GM06990 (cell line): ENCODE measurements around the gene MAP3K5.

Source experiments
- DNase-seq: peaks from one replicate; pipeline ENCODE4 v3.0.0-alpha.2; 2011; ENCODE audit not compliant: insufficient read length; ENCODE audit errors: extremely low read depth
- H3K27me3 ChIP-seq: replicated peaks from 2 replicates; pipeline ENCODE4 v1.6.0; 2011; ENCODE audit warnings: low read length; ENCODE audit not compliant: control insufficient read depth, insufficient read depth
- H3K36me3 ChIP-seq: 2 replicates; pipeline ENCODE4 v1.5.1; 2011; ENCODE audit warnings: low read length; ENCODE audit not compliant: control insufficient read depth, insufficient read depth
- H3K4me3 ChIP-seq: replicated peaks from 2 replicates; pipeline ENCODE4 v1.5.1; 2011; ENCODE audit warnings: low read depth, mild to moderate bottlenecking, control low read depth, low read length
- CTCF ChIP-seq: IDR thresholded peaks from 2 replicates; pipeline ENCODE4 v1.5.1; 2011; ENCODE audit warnings: low read length, control low read depth, mild to moderate bottlenecking, inconsistent platforms; ENCODE audit not compliant: insufficient read depth, poor library complexity, severe bottlenecking

Gene MAP3K5

DNA sequence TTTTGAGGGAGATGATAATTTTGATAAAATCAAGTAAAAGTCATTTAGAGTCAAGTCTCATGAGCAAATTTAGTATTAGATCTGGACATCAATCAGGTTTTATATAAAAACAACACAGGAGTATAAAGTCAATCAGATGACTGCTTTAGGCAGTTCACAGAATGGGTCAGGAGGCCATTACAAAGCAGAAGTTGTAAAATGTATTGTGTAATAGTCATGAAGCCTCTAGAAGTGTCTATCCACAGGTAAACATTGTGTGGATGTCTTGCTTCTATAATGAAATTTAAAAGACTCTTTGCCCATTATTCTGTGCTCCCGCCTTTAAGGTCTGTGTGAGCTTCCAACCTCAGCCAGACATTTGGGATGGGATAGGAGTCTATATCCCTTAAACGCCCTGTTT is 270.9 kb downstream of the MAP3K5 start:
- H3K27me3 ChIP-seq = peaks cover 1% of the 10 kb centered on the region; the same call in 1 of the 2 replicates
- TF ChIP-seq CTCF = no peak
- H3K4me3 ChIP-seq = no peak overlapping the region
- no peaks in the 10 kb centered on the region for H3K36me3 ChIP-seq
- DNase-seq = no peak

DNA sequence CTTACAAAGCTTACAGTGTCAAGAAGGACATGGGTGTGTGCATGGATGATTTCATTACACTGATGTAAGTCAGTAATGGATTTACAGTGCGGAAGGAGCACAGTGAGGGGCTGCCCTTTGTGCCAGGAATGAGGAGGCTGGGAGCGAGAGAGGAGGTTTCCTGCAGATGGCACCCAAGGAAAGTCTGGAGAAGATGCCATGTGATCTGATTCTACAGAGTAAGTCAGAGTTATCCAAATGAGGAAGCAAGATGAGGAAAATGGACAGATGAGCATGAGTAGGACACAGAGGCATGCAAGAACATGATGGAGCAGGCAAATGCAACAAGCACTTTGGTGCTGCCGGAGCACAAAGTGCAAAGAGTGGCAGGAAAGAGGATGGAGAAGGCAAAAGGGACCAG is 271.8 kb downstream of the MAP3K5 start:
- TF ChIP-seq CTCF = no peak
- Histone ChIP-seq H3K27me3 (peaks cover 1% of the 10 kb centered on the region; the same call in 1 of the 2 replicates), H3K36me3 (no peaks in the 10 kb centered on the region), H3K4me3 (no peak overlapping the region)
- no peak for DNase-seq

DNA sequence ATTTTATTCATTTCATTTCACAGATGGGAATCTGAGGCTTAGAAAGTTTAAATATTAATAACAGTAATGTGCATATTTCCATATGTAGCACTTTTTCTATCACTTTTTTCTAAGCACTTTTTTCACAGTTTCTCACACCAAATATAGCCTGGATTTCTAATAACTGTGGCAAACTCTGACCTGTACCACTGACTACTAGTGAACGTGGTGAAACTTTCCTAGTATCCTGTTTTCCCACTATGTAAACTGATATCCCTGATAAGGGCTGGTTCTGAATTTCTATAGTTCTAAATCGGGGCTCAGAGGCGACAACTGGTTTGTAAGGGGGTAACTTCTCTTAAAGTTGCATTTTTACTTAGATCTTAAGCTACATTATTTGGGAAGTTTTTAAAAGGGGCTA is 274.7 kb downstream of the MAP3K5 start:
- no peak for DNase-seq
- TF ChIP-seq CTCF = no peak
- Histone ChIP-seq H3K36me3 (no peaks in the 10 kb centered on the region), H3K4me3 (no peak overlapping the region), H3K27me3 (peaks cover 1% of the 10 kb centered on the region)

DNA sequence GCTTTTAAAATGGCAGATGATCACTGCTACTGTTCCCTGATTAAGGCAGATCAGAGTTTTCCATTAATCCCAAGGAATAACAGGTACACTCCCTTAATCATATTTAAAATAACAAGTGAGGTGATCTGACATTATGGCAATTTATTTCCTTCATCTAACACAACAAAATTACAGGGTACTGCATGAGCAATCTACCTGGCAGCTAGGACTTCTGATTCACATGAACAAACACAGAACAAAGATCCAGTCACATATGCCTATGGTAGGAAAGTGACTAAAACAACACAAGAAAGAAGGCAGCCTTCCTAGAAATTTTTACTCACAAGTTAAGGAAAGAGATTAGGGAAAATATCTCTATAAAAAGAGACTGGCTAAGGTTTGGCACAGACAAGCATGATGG is 275.3 kb downstream of the MAP3K5 start:
- DNase-seq = no peak
- Histone ChIP-seq H3K36me3 (no peaks in the 10 kb centered on the region), H3K27me3 (peaks cover 1% of the 10 kb centered on the region), H3K4me3 (no peak overlapping the region)
- no peak for TF ChIP-seq CTCF

GRCh38 chr6:136514591-136514990 is 277.7 kb downstream of the MAP3K5 start:
- TF ChIP-seq CTCF = no peak
- no peaks in the 10 kb centered on the region for H3K36me3 ChIP-seq
- H3K27me3 ChIP-seq = no peaks in the 10 kb centered on the region; the same call in none of the 2 replicates
- H3K4me3 ChIP-seq = no peak overlapping the region
- DNase-seq = no peak

DNA sequence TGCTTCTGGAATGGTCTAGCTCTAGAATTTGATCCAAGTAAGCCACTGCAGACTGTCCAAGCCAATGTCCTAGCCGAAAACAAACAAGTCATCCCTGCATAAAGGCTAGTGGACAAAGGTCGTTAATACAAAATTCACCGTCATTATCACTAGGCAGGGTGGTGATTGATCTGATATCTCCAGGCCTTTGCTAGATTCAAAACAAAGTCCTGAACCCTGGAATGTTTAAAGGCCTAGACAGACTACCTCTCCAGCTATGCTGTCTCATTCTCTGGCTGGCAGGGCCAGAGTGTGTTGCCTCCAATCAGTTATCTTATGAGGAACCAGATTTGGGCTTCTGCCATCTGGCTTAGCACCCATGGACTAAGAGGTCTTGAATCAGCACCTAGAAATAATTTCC is 280.4 kb downstream of the MAP3K5 start:
- DNase-seq = no peak

More for the DNA sequence above, 280.4 kb downstream of the MAP3K5 start:
- H3K27me3 ChIP-seq = no peaks in the 10 kb centered on the region; the same call in 1 of the 2 replicates
- H3K4me3 ChIP-seq = no peak overlapping the region
- TF ChIP-seq CTCF = no peak
- H3K36me3 ChIP-seq = no peaks in the 10 kb centered on the region
